PC-9 (cell line): ENCODE measurements around the gene PGBD5. TPM values are rescaled to one million over a fixed set of nuclear protein-coding genes. Genes with fewer than 3 reads are reported as not detected.

Experiments
- BruUV-seq: library from RNA; stranded (reverse); fragments of 400-500 nt; replicated peaks from 2 replicates; lab custom pipeline; 2021; lab: Mats Ljungman, UMichigan
- CTCF ChIA-PET: fragments of 300-600 bp; sonication (Branson Sonifier 250); formaldehyde crosslinking; loops from one replicate; lab custom pipeline; 2022; ENCODE audit warnings: antibody characterized with exemption; lab: Charles Lee
- POLR2A ChIA-PET: fragments of 300-600 bp; sonication (Branson Sonifier 250); formaldehyde crosslinking; loops from one replicate; lab custom pipeline; 2022; ENCODE audit warnings: antibody characterized with exemption; ENCODE audit not compliant: unreplicated experiment; lab: Charles Lee
- DNase-seq, 2 experiments: peaks; one replicate each; pipeline versions ENCODE4 v3.0.0 to v3.0.0-alpha.2; 2015 to 2022; ENCODE audit warnings: mixed read lengths in 1 of 2
- H2AFZ ChIP-seq: fragments of 200-600 bp; sonication (generic); 2 replicates; pipeline ENCODE4 v1.8.1; 2017; ENCODE audit warnings: antibody characterized with exemption
- H3F3A ChIP-seq: fragments of 200-600 bp; sonication (generic); 2 replicates; pipeline ENCODE4 v1.8.1; 2017; ENCODE audit warnings: antibody characterized with exemption, mild to moderate bottlenecking, low read depth; ENCODE audit not compliant: insufficient read depth
- H3K27ac ChIP-seq: fragments of 200-600 bp; sonication (generic); 2 replicates; pipeline ENCODE4 v1.6.1; 2016; ENCODE audit warnings: mixed run types
- H3K27me3 ChIP-seq: fragments of 200-600 bp; sonication (generic); 2 replicates; pipeline ENCODE4 v1.6.1; 2016; ENCODE audit warnings: low read depth, mixed run types; ENCODE audit not compliant: insufficient read depth
- H3K36me3 ChIP-seq: fragments of 200-600 bp; sonication (generic); 2 replicates; pipeline ENCODE4 v1.6.1; 2016; ENCODE audit warnings: low read depth, mixed run types
- H3K4me1 ChIP-seq: fragments of 200-600 bp; sonication (generic); replicated peaks from 2 replicates; pipeline ENCODE4 v1.6.1; 2016; ENCODE audit warnings: mixed run types; ENCODE audit not compliant: insufficient read depth
- H3K4me2 ChIP-seq: fragments of 200-600 bp; sonication (generic); 2 replicates; pipeline ENCODE4 v1.6.1; 2017; ENCODE audit warnings: mixed run types
- H3K4me3 ChIP-seq: fragments of 200-600 bp; sonication (generic); 2 replicates; pipeline ENCODE4 v1.6.1; 2016; ENCODE audit warnings: mixed run types
- H3K79me2 ChIP-seq: fragments of 200-600 bp; sonication (generic); 2 replicates; pipeline ENCODE4 v1.6.1; 2017; ENCODE audit warnings: low read depth, mixed run types
- H3K9me2 ChIP-seq: fragments of 200-600 bp; sonication (generic); 2 replicates; pipeline ENCODE4 v1.8.1; 2017; ENCODE audit warnings: mild to moderate bottlenecking; ENCODE audit not compliant: insufficient read depth
- H3K9me3 ChIP-seq: fragments of 200-600 bp; sonication (generic); 2 replicates; pipeline ENCODE4 v1.8.1; 2016; ENCODE audit warnings: low read depth; ENCODE audit not compliant: insufficient read depth
- H4K20me1 ChIP-seq: fragments of 200-600 bp; sonication (generic); 2 replicates; pipeline ENCODE4 v1.8.1; 2017; ENCODE audit not compliant: insufficient read depth
- EZH2 ChIP-seq: fragments of 200-600 bp; sonication (generic); IDR thresholded peaks from 2 replicates; pipeline ENCODE4 v1.8.0; 2017; ENCODE audit warnings: antibody characterized with exemption, low read depth
- intact Hi-C: fragments of 100-400 bp; cut with micrococcal nuclease; formaldehyde crosslinking; loops from one replicate; pipeline ENCODE4 v1.10.0; 2022; ENCODE audit not compliant: unreplicated experiment
- total RNA-seq: library from RNA; stranded (reverse); gene quantifications from 2 replicates; pipeline ENCODE4 v1.2.3, GENCODE V29; 2021
- TF ChIP-seq, protein P1 (sequence below): fragments of 200-600 bp; sonication (generic); conservative IDR thresholded peaks from 2 replicates; pipeline ENCODE4 v1.6.1; 2017; ENCODE audit warnings: mixed run types, antibody characterized with exemption, mild to moderate bottlenecking, moderate library complexity

PGBD5 gene
- total RNA-seq, 1 experiment from 2014 or later = not detected

- ChIA-PET POLR2A (no interaction called here), CTCF (no interaction called here)
- Histone ChIP-seq H3K4me1 (no peaks in the 10 kb centered on the region), H3F3A (no peaks in the 10 kb centered on the region), H3K27me3 (peaks cover 21% of the 10 kb centered on the region; the same call in 1 of the 2 replicates), H3K79me2 (no peaks in the 10 kb centered on the region), H4K20me1 (no peaks in the 10 kb centered on the region), H3K36me3 (no peaks in the 10 kb centered on the region), H3K4me2 (no peak overlapping the region), H2AFZ (no peak overlapping the region), H3K9me2 (no peaks in the 10 kb centered on the region), H3K27ac (no peak overlapping the region), H3K9me3 (peaks cover 9% of the 10 kb centered on the region; the same call in 1 of the 2 replicates), H3K4me3 (no peak overlapping the region)
- intact Hi-C loops = no loop called here
- TF ChIP-seq EZH2 = no peak
- TF ChIP-seq, protein P1, sequence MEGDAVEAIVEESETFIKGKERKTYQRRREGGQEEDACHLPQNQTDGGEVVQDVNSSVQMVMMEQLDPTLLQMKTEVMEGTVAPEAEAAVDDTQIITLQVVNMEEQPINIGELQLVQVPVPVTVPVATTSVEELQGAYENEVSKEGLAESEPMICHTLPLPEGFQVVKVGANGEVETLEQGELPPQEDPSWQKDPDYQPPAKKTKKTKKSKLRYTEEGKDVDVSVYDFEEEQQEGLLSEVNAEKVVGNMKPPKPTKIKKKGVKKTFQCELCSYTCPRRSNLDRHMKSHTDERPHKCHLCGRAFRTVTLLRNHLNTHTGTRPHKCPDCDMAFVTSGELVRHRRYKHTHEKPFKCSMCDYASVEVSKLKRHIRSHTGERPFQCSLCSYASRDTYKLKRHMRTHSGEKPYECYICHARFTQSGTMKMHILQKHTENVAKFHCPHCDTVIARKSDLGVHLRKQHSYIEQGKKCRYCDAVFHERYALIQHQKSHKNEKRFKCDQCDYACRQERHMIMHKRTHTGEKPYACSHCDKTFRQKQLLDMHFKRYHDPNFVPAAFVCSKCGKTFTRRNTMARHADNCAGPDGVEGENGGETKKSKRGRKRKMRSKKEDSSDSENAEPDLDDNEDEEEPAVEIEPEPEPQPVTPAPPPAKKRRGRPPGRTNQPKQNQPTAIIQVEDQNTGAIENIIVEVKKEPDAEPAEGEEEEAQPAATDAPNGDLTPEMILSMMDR = no peak
- no peak for DNase-seq
- BruUV-seq = no TSS peak
Measured at GRCh38 chr1:230379928-230380327, 46.2 kb downstream of the PGBD5 start.

DNA sequence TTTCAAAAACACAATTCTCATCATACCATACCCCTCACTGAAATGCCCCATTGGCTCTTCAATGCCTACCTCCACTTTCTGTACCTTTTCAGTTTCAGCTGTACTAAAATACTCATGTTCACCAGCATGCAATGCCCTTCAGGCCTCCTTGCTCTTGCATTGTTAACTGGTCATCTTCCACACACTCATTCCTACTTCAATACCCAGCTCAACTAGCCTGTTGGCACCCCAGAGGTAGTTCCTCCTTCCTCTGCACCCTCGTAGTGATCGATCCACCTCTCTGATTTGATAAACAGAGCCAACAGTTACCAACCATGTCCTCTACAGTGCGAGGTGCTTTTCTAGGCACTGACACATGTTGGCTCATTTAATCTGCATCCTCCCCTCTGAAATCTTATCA, 46.7 kb downstream of the PGBD5 start:
- peaks cover 26% of the 10 kb centered on the region; the same call in 1 of the 2 replicates for H3K27me3 ChIP-seq
- peaks cover 9% of the 10 kb centered on the region; the same call in 1 of the 2 replicates for H3K9me3 ChIP-seq
- H3K4me3 ChIP-seq = no peak overlapping the region
- H3K4me2 ChIP-seq = no peak overlapping the region
- intact Hi-C loops = no loop called here
- no peaks in the 10 kb centered on the region for H3K36me3 ChIP-seq
- H2AFZ ChIP-seq = no peak overlapping the region
- CTCF ChIA-PET = no interaction called here
- no peaks in the 10 kb centered on the region for H3K79me2 ChIP-seq
- no peaks in the 10 kb centered on the region for H3K9me2 ChIP-seq
- H3K4me1 ChIP-seq = no peaks in the 10 kb centered on the region
- H3K27ac ChIP-seq = no peak overlapping the region
- no peak for TF ChIP-seq EZH2
- TF ChIP-seq, protein P1 = no peak
- H3F3A ChIP-seq = no peaks in the 10 kb centered on the region
- no TSS peak for BruUV-seq
- no peaks in the 10 kb centered on the region for H4K20me1 ChIP-seq
- POLR2A ChIA-PET = no interaction called here
- DNase-seq = no peak

- no peaks in the 10 kb centered on the region for H3K36me3 ChIP-seq
- H3K4me3 ChIP-seq = no peak overlapping the region
- H3K4me2 ChIP-seq = no peak overlapping the region
- no peak overlapping the region for H3K27ac ChIP-seq
- no peaks in the 10 kb centered on the region for H4K20me1 ChIP-seq
- no peaks in the 10 kb centered on the region for H3K79me2 ChIP-seq
- no peaks in the 10 kb centered on the region for H3K4me1 ChIP-seq
- H3K9me2 ChIP-seq = no peaks in the 10 kb centered on the region
- BruUV-seq = no TSS peak
- H3F3A ChIP-seq = no peaks in the 10 kb centered on the region
- peaks cover 9% of the 10 kb centered on the region; the same call in 1 of the 2 replicates for H3K9me3 ChIP-seq
- ChIA-PET POLR2A (no interaction called here), CTCF (no interaction called here)
- intact Hi-C loops = no loop called here
- TF ChIP-seq, protein P1 = no peak
- TF ChIP-seq EZH2 = no peak
- no peak overlapping the region for H2AFZ ChIP-seq
- no peak for DNase-seq
- H3K27me3 ChIP-seq = peaks cover 40% of the 10 kb centered on the region; the same call in 1 of the 2 replicates
Measured at GRCh38 chr1:230377851-230378250, 48.3 kb downstream of the PGBD5 start.
